Measurements from ENCODE around the gene TRAPPC3.

Gene TRAPPC3

GRCh38 chr1:36128905-36129206 lies 20.4 kb downstream of the TRAPPC3 start:
- no peak overlapping the region for H4K8ac ChIP-seq (ENCODE audit: low read depth, low read length)
- no peak overlapping the region for H2BK5ac ChIP-seq (ENCODE audit: low read length)
- no peak for DNase-seq
- no peak overlapping the region for H2BK15ac ChIP-seq (replicated peaks; ENCODE audit: low read depth)
- WGBS (ENCODE audit: extremely low coverage, insufficient coverage, low lambda C conversion rate) = no CpG with 5 or more reads among the region's 3 CpGs
- no peak overlapping the region for H2BK120ac ChIP-seq (ENCODE audit: low read depth, low read length)
- no peak overlapping the region for H4K5ac ChIP-seq (ENCODE audit: low read length)
- no peaks in the 10 kb centered on the region for H3K36me3 ChIP-seq (ENCODE audit: control insufficient read depth, insufficient read depth, low read length)
- no peak overlapping the region for H3K56ac ChIP-seq (ENCODE audit: low read length)
- no peak overlapping the region for H3K27ac ChIP-seq (ENCODE audit: low read depth, low read length)
- H3K4me1 ChIP-seq (ENCODE audit: control insufficient read depth, low read depth, low read length) = no peaks in the 10 kb centered on the region
- H3K18ac ChIP-seq (ENCODE audit: low read length) = no peak overlapping the region
- H3K23ac ChIP-seq (ENCODE audit: low read length) = no peak overlapping the region
- peaks cover 18% of the 10 kb centered on the region for H3K27me3 ChIP-seq (ENCODE audit: insufficient read depth, low read length, poor library complexity)
- H2AK5ac ChIP-seq (ENCODE audit: low read length) = no peak overlapping the region
- no peaks in the 10 kb centered on the region for H3K79me2 ChIP-seq (ENCODE audit: control insufficient read depth, insufficient read depth, low read length)
- no peak overlapping the region for H3K4me2 ChIP-seq (ENCODE audit: low read length)
- no peak overlapping the region for H3K9ac ChIP-seq (ENCODE audit: low read length)
- no peaks in the 10 kb centered on the region for H3K79me1 ChIP-seq (ENCODE audit: low read length)
- H3K4me3 ChIP-seq (ENCODE audit: low read length) = no peak overlapping the region
- H3K4ac ChIP-seq (ENCODE audit: low read depth, low read length) = no peak overlapping the region

GRCh38 chr1:36128126-36128904 lies 21.0 kb downstream of the TRAPPC3 start:
- Histone ChIP-seq H3K27me3 (ENCODE audit: insufficient read depth, low read length, poor library complexity) (peaks cover 20% of the 10 kb centered on the region), H3K56ac (ENCODE audit: low read length) (no peak overlapping the region), H2BK15ac (replicated peaks; ENCODE audit: low read depth) (no peak overlapping the region), H3K4me2 (ENCODE audit: low read length) (no peak overlapping the region), H3K79me2 (ENCODE audit: control insufficient read depth, insufficient read depth, low read length) (no peaks in the 10 kb centered on the region), H3K79me1 (ENCODE audit: low read length) (no peaks in the 10 kb centered on the region), H3K9ac (ENCODE audit: low read length) (no peak overlapping the region), H3K23ac (ENCODE audit: low read length) (no peak overlapping the region), H3K4ac (ENCODE audit: low read depth, low read length) (no peak overlapping the region), H3K4me3 (ENCODE audit: low read length) (no peak overlapping the region), H3K18ac (ENCODE audit: low read length) (no peak overlapping the region), H2AK5ac (ENCODE audit: low read length) (no peak overlapping the region), H4K5ac (ENCODE audit: low read length) (no peak overlapping the region), H3K4me1 (ENCODE audit: control insufficient read depth, low read depth, low read length) (no peaks in the 10 kb centered on the region), H3K27ac (ENCODE audit: low read depth, low read length) (no peak overlapping the region), H2BK120ac (ENCODE audit: low read depth, low read length) (no peak overlapping the region), H4K8ac (ENCODE audit: low read depth, low read length) (no peak overlapping the region), H3K36me3 (ENCODE audit: control insufficient read depth, insufficient read depth, low read length) (no peaks in the 10 kb centered on the region), H2BK5ac (ENCODE audit: low read length) (no peak overlapping the region)
- no CpG with 5 or more reads among the region's 11 CpGs for WGBS (ENCODE audit: extremely low coverage, insufficient coverage, low lambda C conversion rate)
- DNase-seq = no peak

- H2BK15ac ChIP-seq (replicated peaks; ENCODE audit: low read depth) = no peak overlapping the region
- no peak overlapping the region for H3K56ac ChIP-seq (ENCODE audit: low read length)
- H3K4me3 ChIP-seq (ENCODE audit: low read length) = no peak overlapping the region
- H2BK5ac ChIP-seq (ENCODE audit: low read length) = no peak overlapping the region
- no peak overlapping the region for H2BK120ac ChIP-seq (ENCODE audit: low read depth, low read length)
- H4K5ac ChIP-seq (ENCODE audit: low read length) = no peak overlapping the region
- H4K8ac ChIP-seq (ENCODE audit: low read depth, low read length) = no peak overlapping the region
- no peak overlapping the region for H3K23ac ChIP-seq (ENCODE audit: low read length)
- no peak overlapping the region for H3K9ac ChIP-seq (ENCODE audit: low read length)
- no peaks in the 10 kb centered on the region for H3K79me1 ChIP-seq (ENCODE audit: low read length)
- H3K36me3 ChIP-seq (ENCODE audit: control insufficient read depth, insufficient read depth, low read length) = no peaks in the 10 kb centered on the region
- peaks cover 23% of the 10 kb centered on the region for H3K27me3 ChIP-seq (ENCODE audit: insufficient read depth, low read length, poor library complexity)
- no peak overlapping the region for H3K4ac ChIP-seq (ENCODE audit: low read depth, low read length)
- no peak overlapping the region for H3K4me2 ChIP-seq (ENCODE audit: low read length)
- no CpG with 5 or more reads among the region's 7 CpGs for WGBS (ENCODE audit: extremely low coverage, insufficient coverage, low lambda C conversion rate)
- H3K27ac ChIP-seq (ENCODE audit: low read depth, low read length) = no peak overlapping the region
- no peak overlapping the region for H3K18ac ChIP-seq (ENCODE audit: low read length)
- no peaks in the 10 kb centered on the region for H3K79me2 ChIP-seq (ENCODE audit: control insufficient read depth, insufficient read depth, low read length)
- no peak for DNase-seq
- no peak overlapping the region for H2AK5ac ChIP-seq (ENCODE audit: low read length)
- no peaks in the 10 kb centered on the region for H3K4me1 ChIP-seq (ENCODE audit: control insufficient read depth, low read depth, low read length)
Observed at GRCh38 chr1:36126797-36127500, 22.3 kb downstream of the TRAPPC3 start.

GRCh38 chr1:36126005-36126716 lies 23.1 kb downstream of the TRAPPC3 start:
- Histone ChIP-seq H3K27me3 (ENCODE audit: insufficient read depth, low read length, poor library complexity) (peaks cover 23% of the 10 kb centered on the region), H4K5ac (ENCODE audit: low read length) (no peak overlapping the region), H4K8ac (ENCODE audit: low read depth, low read length) (no peak overlapping the region), H3K4me3 (ENCODE audit: low read length) (no peak overlapping the region), H3K4ac (ENCODE audit: low read depth, low read length) (no peak overlapping the region), H3K23ac (ENCODE audit: low read length) (peak overlapping the region; percentile 57), H3K79me2 (ENCODE audit: control insufficient read depth, insufficient read depth, low read length) (no peaks in the 10 kb centered on the region), H3K18ac (ENCODE audit: low read length) (no peak overlapping the region), H2BK15ac (replicated peaks; ENCODE audit: low read depth) (no peak overlapping the region), H3K27ac (ENCODE audit: low read depth, low read length) (no peak overlapping the region), H2AK5ac (ENCODE audit: low read length) (no peak overlapping the region), H3K56ac (ENCODE audit: low read length) (no peak overlapping the region), H3K4me1 (ENCODE audit: control insufficient read depth, low read depth, low read length) (no peaks in the 10 kb centered on the region), H2BK5ac (ENCODE audit: low read length) (no peak overlapping the region), H3K79me1 (ENCODE audit: low read length) (no peaks in the 10 kb centered on the region), H3K4me2 (ENCODE audit: low read length) (no peak overlapping the region), H3K36me3 (ENCODE audit: control insufficient read depth, insufficient read depth, low read length) (no peaks in the 10 kb centered on the region), H2BK120ac (ENCODE audit: low read depth, low read length) (no peak overlapping the region), H3K9ac (ENCODE audit: low read length) (no peak overlapping the region)
- no CpG with 5 or more reads among the region's 21 CpGs for WGBS (ENCODE audit: extremely low coverage, insufficient coverage, low lambda C conversion rate)
- DNase-seq = no peak

GRCh38 chr1:36125129-36125991 lies 23.9 kb downstream of the TRAPPC3 start, which contains the start of gene COL8A2:
COL8A2 (minus strand) TSS chr1:36125222; CDS start chr1:36100242, 24,980 bp downstream.
- Histone ChIP-seq H3K23ac (ENCODE audit: low read length) (peak within 1 kb of the TSS; percentile 57), H2BK15ac (replicated peaks; ENCODE audit: low read depth) (no peak within 1 kb of the TSS), H4K8ac (ENCODE audit: low read depth, low read length) (no peak within 1 kb of the TSS), H4K5ac (ENCODE audit: low read length) (no peak within 1 kb of the TSS), H3K27me3 (ENCODE audit: insufficient read depth, low read length, poor library complexity) (peaks cover 23% of the 10 kb centered on the region), H2BK5ac (ENCODE audit: low read length) (no peak within 1 kb of the TSS), H3K56ac (ENCODE audit: low read length) (peak within 1 kb of the TSS; percentile 64), H3K9ac (ENCODE audit: low read length) (peak within 1 kb of the TSS; percentile 38), H2AK5ac (ENCODE audit: low read length) (no peak within 1 kb of the TSS), H3K36me3 (ENCODE audit: control insufficient read depth, insufficient read depth, low read length) (no peaks in the 10 kb centered on the region), H3K79me1 (ENCODE audit: low read length) (no peaks in the 10 kb centered on the region), H3K4me3 (ENCODE audit: low read length) (no peak within 1 kb of the TSS), H3K4me1 (ENCODE audit: control insufficient read depth, low read depth, low read length) (no peaks in the 10 kb centered on the region), H3K27ac (ENCODE audit: low read depth, low read length) (no peak within 1 kb of the TSS), H3K4ac (ENCODE audit: low read depth, low read length) (no peak within 1 kb of the TSS), H3K18ac (ENCODE audit: low read length) (peak within 1 kb of the TSS; percentile 9), H2BK120ac (ENCODE audit: low read depth, low read length) (no peak within 1 kb of the TSS), H3K79me2 (ENCODE audit: control insufficient read depth, insufficient read depth, low read length) (no peaks in the 10 kb centered on the region), H3K4me2 (ENCODE audit: low read length) (peak within 1 kb of the TSS; percentile 29)
- no peak for DNase-seq
- no CpG with 5 or more reads among the region's 77 CpGs for WGBS (ENCODE audit: extremely low coverage, insufficient coverage, low lambda C conversion rate)

Data from mesendoderm (in vitro differentiated cells).